Stimulated activated CD8-positive, alpha-beta memory T cell treated with anti-CD3 and anti-CD28 coated beads, Interleukin-2, amount 100 ng/mL, for 1 hour (primary cell): ENCODE results near the gene CHST3.

Source experiments
- DNase-seq, 2 donors: peaks; one replicate each; pipeline ENCODE4 v3.0.0-alpha.2; 2020; ENCODE audit warnings: low read depth in 2 of 2

Gene CHST3

GRCh38 chr10:71989661-71990454 lies 25.7 kb downstream of the CHST3 start:
- no peak for DNase-seq

GRCh38 chr10:71990706-71991269 lies 26.6 kb downstream of the CHST3 start:
- DNase-seq: no peak

GRCh38 chr10:71995449-71995848 lies 31.3 kb downstream of the CHST3 start:
- DNase-seq: no peak

GRCh38 chr10:71995887-71996575 lies 31.8 kb downstream of the CHST3 start:
- DNase-seq: no peak

GRCh38 chr10:71996592-71997371 lies 32.6 kb downstream of the CHST3 start:
- no peak for DNase-seq

GRCh38 chr10:71998119-71998839 lies 34.1 kb downstream of the CHST3 start:
- no peak for DNase-seq

DNA sequence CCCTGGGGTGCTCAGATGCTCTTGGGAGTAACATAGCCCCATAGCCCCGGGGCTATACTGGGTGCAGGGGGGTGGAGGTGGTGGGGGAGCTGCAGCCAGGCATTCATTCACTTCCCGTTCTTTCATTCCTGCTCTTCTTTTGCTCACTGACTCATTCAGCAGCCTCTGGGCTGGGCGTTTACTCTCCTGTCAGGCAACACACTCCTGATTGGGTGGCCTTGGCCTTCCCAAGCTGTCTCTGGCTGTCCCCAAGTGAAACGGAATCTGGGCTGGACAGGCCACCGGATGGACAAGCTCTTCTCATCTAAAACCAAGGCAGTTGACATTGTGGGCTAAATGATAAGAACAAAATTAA lies 34.6 kb downstream of the CHST3 start:
- no peak for DNase-seq

DNA sequence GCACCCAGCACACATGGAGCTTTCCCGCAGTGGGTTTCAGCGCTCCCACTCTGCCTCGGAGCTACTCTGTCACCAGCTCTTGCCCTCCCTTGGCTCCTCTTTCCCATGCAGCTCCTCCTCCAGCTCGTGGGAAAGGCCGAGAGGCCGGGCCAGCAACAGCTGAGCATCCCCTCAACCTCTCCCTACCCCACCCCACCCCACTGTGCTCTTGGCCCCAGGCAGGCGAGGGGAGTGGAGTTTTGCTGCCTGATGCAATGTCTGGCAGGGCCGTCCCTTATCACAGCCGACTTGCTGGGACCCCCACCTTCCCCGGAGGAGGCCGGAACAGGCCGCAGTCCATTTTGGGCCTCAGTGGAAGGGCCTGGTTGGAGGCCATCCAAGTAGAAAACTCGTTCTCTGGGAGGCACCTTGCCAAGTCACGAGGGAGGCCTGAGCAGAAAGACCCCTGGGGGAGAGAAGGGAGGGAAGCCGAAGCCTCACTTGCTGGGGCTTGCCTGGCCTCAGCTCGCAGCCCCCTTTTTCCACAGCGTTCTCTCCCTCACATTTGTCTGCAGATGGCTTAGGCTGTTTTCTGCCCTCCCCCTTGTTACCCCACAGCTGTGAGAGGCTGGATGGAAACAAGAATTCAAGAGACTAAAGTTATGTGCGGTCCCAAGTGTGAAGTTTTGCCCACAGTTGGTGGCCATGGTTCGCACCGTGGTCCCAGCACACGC lies 35.3 kb downstream of the CHST3 start:
- DNase-seq: no peak

DNA sequence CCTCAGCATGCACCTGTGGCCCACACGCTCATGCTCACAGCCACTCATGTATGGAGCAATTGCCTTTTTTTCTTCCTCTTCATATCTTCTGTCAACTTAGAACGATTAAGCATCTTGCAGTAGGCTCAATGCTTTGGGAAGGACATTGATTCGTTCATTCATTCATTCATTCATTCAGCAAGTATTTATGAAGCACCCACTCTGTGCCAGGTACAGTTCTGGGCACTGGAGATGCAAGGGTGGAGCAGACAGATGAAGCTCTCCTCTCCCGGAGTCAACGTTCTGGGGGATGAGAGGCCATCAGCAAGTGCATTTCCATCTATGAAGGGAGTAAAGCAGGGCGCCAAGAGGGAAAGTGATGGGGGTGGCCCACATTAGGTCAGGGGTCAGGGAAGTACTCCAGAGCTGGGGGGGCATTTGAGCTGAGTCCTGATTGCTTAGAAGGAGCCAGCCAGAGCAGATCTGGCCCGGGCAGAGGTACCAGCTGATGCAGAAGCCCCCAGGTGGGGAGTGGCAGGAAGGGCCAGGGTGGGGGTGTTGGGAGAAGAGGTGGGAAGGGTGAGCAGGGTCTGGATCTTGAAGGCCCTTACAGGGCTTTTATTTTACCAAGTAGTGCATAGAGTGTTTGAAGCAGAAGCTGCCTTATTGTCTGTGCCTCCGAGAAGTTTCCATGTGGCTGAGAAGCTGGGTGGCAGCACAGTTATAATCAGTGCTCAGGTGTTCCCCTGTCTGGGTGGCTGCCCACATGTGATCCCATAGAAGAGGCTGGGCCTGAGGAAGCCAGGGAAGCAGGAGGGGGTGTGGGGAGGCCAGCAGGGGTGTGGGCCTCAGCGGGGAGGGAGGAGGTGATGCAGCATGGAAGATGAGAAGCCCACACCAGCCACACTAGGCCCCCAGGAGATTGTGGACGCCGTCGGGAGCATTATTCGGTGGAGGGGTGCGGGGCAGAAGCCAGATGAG lies 36.2 kb downstream of the CHST3 start:
- no peak for DNase-seq

GRCh38 chr10:72001033-72001395 lies 36.8 kb downstream of the CHST3 start:
- no peak for DNase-seq

DNA sequence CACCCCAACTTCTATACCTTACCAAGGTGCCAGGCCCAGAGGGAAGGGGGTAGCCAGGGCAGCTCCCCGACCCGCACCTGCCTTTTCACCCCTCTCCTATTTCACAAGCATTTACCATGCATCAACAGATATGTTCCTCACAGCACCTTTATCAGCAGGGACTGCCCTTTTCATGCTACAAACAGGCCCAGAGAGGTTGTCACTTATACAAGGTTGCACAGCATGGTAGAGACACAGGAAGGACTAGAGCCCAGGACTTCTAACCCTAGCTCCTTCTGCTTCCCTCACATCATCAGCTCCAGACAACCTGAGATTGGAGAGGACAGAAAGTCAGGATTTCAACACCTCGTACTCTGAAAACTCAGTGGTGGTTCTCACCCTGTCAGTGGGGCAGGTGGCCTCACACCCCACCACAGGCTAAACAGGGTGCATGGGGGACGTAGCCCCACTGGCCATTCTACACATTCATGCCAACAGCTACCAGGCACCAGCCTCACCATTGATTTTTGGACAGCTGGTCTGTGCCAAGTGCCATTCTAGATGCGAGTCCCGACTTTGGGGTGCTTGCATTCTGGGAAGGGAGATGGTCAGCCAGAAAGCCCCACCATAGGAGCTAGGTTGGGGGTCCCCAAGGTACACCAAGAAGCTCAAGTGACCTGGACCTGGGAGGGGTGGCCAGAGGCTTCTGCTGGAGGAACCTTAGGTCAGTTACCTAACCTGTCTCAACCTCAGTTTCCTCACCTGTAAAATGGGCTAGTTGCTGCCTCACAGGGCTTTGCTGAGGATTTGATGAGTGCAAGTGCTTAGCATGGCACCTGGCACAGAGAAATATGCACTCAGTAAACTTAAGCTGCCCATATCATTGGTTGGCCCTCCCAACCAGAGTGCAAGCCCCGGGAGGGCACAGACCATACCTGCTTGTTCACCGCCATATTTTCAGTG lies 38.4 kb downstream of the CHST3 start:
- no peak for DNase-seq

GRCh38 chr10:72006026-72006425 lies 41.8 kb downstream of the CHST3 start:
- no peak for DNase-seq

GRCh38 chr10:72007246-72007892 lies 43.2 kb downstream of the CHST3 start:
- no peak for DNase-seq

GRCh38 chr10:72008096-72008981 lies 44.1 kb downstream of the CHST3 start:
- no peak for DNase-seq

DNA sequence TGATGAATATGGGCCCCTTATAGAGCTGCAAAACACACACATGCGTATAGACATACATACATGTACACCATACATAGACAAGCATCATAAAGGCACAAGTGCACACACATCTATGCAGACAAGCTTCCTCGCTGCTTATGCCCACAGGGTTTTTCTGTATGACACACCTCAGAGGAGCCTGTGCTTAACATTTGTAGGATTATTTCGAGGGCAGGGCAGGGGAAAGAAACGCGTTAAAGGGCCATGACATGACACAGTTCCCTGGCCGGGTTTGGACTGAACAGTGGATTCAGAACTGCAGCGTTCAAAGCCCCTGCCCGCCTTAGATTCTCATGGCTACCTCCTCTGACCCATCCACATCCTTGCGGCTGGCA lies 44.8 kb downstream of the CHST3 start:
- no peak for DNase-seq

DNA sequence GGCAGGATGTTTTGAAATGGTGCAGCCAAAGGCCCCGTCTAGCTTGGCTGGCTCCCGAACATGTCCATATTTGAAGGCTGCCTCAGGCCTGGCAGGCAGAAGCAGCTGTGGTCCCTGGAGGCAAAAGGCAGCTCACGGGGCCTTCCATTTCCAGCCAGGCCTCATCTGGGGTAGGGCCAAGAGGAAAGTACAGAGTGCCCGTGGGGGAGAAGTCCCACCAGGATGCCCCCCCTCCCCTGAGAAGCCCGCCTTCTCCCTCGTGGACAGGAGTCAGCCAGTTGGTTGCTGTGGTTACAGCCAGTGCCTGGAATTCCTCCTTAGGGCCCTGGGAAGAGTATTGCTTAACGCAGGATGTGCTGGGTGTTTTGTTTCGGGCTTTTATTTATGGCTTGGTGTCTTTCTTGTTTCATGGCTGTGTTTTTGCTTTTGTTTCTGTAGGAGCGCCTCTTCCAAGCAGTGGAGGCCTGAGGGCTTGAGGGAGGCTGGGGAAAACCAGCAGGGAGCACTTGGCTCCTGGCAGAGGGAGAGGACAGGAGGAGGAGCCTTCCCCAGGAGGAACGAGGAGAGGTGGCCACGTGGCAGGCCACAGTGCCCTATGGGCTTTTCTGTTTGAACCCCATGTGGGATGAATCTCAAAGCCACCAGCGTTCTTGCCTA lies 45.4 kb downstream of the CHST3 start:
- DNase-seq: no peak
